GM18951 (cell line): ENCODE data around the gene RAD51D.

Experiments used
- POLR2A ChIP-seq: IDR thresholded peaks from 4 replicates; pipeline ENCODE4 v1.6.1; 2011; ENCODE audit warnings: mild to moderate bottlenecking; ENCODE audit not compliant: insufficient read length, insufficient read depth; ENCODE audit errors: extremely low read depth
- in situ Hi-C: fragments of 300-500 bp; cut with MboI; formaldehyde crosslinking; loops from one replicate; pipeline ENCODE4 v1.12.0; 2022; ENCODE audit warnings: low sequenced_read_pairs, mixed read lengths, inconsistent platforms; ENCODE audit not compliant: unreplicated experiment

RAD51D gene

GRCh38 chr17:35099908-35100307, 19.8 kb downstream of the RAD51D start:
- no peak for TF ChIP-seq POLR2A
- in situ Hi-C loops = loop anchor here (10.0 to 25.0 kb wide), 2 partner anchors 85 to 563 kb away; no protein-coding TSS in a partner anchor

- in situ Hi-C loops = loop anchor here (10.0 kb wide), 1 partner anchor 83 kb away; no protein-coding TSS in a partner anchor
- no peak for TF ChIP-seq POLR2A
These were observed 21.9 kb downstream of the RAD51D start for GRCh38 chr17:35097776-35098175.

GRCh38 chr17:35095741-35096140, 23.9 kb downstream of the RAD51D start:
- no peak for TF ChIP-seq POLR2A
- in situ Hi-C loops = loop anchor here (10.0 kb wide), 1 partner anchor 81 kb away; no protein-coding TSS in a partner anchor

- TF ChIP-seq POLR2A = no peak
- in situ Hi-C loops = loop anchor here (10.0 kb wide), 1 partner anchor 80 kb away; no protein-coding TSS in a partner anchor
These were observed 24.8 kb downstream of the RAD51D start for GRCh38 chr17:35094902-35095301.

- in situ Hi-C loops = loop anchor here (10.0 kb wide), 1 partner anchor 76 kb away; no protein-coding TSS in a partner anchor
These were observed 29.0 kb downstream of the RAD51D start for GRCh38 chr17:35090707-35091106.

GRCh38 chr17:35089586-35090296, 29.9 kb downstream of the RAD51D start:
- no peak for TF ChIP-seq POLR2A
- in situ Hi-C loops = loop anchor here (10.0 kb wide), 1 partner anchor 75 kb away; no protein-coding TSS in a partner anchor

GRCh38 chr17:35088881-35089585, 30.6 kb downstream of the RAD51D start:
- in situ Hi-C loops = no loop called here
- TF ChIP-seq POLR2A = peak; percentile 57

GRCh38 chr17:35088356-35088880, 31.2 kb downstream of the RAD51D start:
- peak; percentile 58 for TF ChIP-seq POLR2A
- in situ Hi-C loops = no loop called here

- in situ Hi-C loops = no loop called here
These were observed 31.8 kb downstream of the RAD51D start for GRCh38 chr17:35087731-35088355.

GRCh38 chr17:35086931-35087573, 32.6 kb downstream of the RAD51D start:
- in situ Hi-C loops = no loop called here
- TF ChIP-seq POLR2A = no peak

More at GRCh38 chr17:35087731-35088355, 31.8 kb downstream of the RAD51D start:
- peak; percentile 32 for TF ChIP-seq POLR2A

- TF ChIP-seq POLR2A = no peak
- in situ Hi-C loops = no loop called here
These were observed 33.5 kb downstream of the RAD51D start for GRCh38 chr17:35086164-35086563.

- in situ Hi-C loops = no loop called here
- TF ChIP-seq POLR2A = no peak
These were observed 34.7 kb downstream of the RAD51D start for GRCh38 chr17:35084987-35085386.

- in situ Hi-C loops = no loop called here
These were observed 36.6 kb downstream of the RAD51D start for GRCh38 chr17:35083071-35083470.

More at GRCh38 chr17:35083071-35083470, 36.6 kb downstream of the RAD51D start:
- TF ChIP-seq POLR2A = no peak
